Activated T-helper 17 cell treated with anti-CD3 and anti-CD28 coated beads, Interleukin-2, amount 50 U/mL, for 72 hours (primary cell): ENCODE results near the gene VCPKMT. TPM values are rescaled to one million over a fixed set of nuclear protein-coding genes. Genes with fewer than 3 reads are reported as not detected.

Source experiments
- ATAC-seq: fragments of 150-1000 bp; cut with Tn5 transposase; replicated peaks from 2 replicates; pipeline ENCODE4 v1.10.0; 2021; ENCODE audit warnings: mild to moderate bottlenecking, moderate library complexity
- H3K27ac Mint-ChIP-seq: one replicate; pipeline ENCODE4 v1.8.0; 2022; ENCODE audit warnings: mixed read lengths
- H3K27me3 Mint-ChIP-seq: one replicate; pipeline ENCODE4 v1.8.0; 2022; ENCODE audit warnings: mixed read lengths
- H3K36me3 Mint-ChIP-seq: one replicate; pipeline ENCODE4 v1.8.0; 2022; ENCODE audit warnings: low read depth, mild to moderate bottlenecking, mixed read lengths
- H3K4me1 Mint-ChIP-seq: one replicate; pipeline ENCODE4 v1.8.0; 2022; ENCODE audit warnings: mixed read lengths
- H3K4me3 Mint-ChIP-seq: one replicate; pipeline ENCODE4 v1.8.0; 2022; ENCODE audit warnings: mild to moderate bottlenecking, mixed read lengths
- H3K9me3 Mint-ChIP-seq: one replicate; pipeline ENCODE4 v1.8.0; 2022; ENCODE audit warnings: mixed read lengths
- total RNA-seq, 2 donors: library from RNA; stranded (reverse); gene quantifications; one replicate each; pipeline ENCODE4 v1.2.3, GENCODE V29; 2022

The VCPKMT gene
- total RNA-seq, 2 donors from 2014 or later = 8.2 to 11.4 TPM

DNA sequence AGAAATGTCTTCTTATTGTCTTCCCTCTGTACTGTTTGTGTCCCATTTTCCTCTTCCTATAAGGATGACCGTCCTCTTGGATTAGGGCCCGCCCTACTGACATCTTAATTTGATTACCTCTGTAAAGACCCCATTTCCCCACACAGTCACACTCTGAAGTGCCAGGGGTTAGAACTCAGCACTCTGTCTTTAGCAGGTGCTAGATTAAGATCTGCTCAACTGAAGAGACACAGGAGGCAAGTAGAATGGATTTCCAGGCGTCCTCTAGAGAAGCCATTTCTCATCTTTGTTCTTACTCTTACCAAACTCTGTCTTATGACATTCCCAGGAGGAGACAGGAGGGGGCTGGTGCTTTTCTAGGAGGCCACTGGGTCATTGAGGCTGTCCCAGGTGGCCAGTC, 50.8 kb downstream of the VCPKMT start:
- Mint-ChIP-seq H3K9me3 (no peaks in the 10 kb centered on the region), H3K36me3 (peaks cover 38% of the 10 kb centered on the region), H3K4me3 (peak overlapping the region; percentile 93), H3K27me3 (no peaks in the 10 kb centered on the region), H3K4me1 (peaks cover 51% of the 10 kb centered on the region), H3K27ac (peak overlapping the region; percentile 99)
- ATAC-seq = no peak

DNA sequence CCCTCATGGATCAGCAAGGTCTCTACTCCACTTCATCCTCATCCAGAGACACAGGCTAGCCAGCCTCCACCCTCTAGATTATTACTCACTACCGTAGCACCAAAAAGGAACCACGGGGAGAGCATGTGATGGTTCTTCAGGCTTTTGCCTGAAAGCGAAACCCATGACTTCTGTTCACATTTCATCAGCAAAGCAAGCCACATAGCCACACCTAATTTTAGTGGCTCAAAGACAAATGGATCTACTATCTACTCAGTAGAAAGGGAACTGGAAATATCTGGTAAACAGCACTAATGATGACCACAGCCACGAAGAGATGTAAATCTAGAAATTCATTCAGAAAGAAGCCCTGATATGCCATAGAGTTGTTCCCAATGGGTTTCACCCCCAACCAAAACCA, 51.4 kb downstream of the VCPKMT start:
- Mint-ChIP-seq H3K4me3 (peak overlapping the region; percentile 93), H3K27me3 (no peaks in the 10 kb centered on the region), H3K9me3 (no peaks in the 10 kb centered on the region), H3K4me1 (peaks cover 55% of the 10 kb centered on the region), H3K36me3 (peaks cover 41% of the 10 kb centered on the region), H3K27ac (peak overlapping the region; percentile 99)
- ATAC-seq = peak; percentile 71

DNA sequence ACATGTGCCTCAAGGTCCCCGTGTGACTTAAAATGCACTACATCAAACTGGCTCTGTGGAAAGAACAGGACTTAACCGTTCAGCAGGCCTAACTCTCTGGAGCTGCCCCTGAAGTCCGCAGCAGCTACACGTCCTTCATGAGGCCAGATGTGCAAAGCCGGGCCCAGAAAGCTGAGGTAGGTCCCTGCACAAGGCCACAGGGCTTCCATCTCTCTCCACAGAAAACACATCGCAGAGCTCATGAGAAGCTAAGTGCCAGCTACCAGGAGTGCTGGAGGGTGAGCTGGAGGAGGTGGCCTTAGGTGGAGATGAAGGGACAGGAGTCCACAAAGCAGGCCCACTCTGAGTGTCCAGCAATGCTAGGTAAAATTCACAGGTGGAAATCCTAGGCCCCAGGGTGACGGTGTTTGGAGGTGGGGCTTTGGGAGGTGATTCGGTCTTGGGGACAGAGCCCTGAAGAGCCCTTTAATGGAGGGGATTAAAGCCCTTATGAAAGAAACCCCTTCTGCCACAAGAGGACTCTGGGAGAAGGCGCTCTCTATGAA, 52.4 kb downstream of the VCPKMT start:
- H3K4me1 Mint-ChIP-seq = peaks cover 58% of the 10 kb centered on the region
- peaks cover 45% of the 10 kb centered on the region for H3K36me3 Mint-ChIP-seq
- H3K4me3 Mint-ChIP-seq = peak overlapping the region; percentile 93
- H3K9me3 Mint-ChIP-seq = no peaks in the 10 kb centered on the region
- H3K27me3 Mint-ChIP-seq = no peaks in the 10 kb centered on the region
- peak overlapping the region; percentile 99 for H3K27ac Mint-ChIP-seq
- no peak for ATAC-seq

DNA sequence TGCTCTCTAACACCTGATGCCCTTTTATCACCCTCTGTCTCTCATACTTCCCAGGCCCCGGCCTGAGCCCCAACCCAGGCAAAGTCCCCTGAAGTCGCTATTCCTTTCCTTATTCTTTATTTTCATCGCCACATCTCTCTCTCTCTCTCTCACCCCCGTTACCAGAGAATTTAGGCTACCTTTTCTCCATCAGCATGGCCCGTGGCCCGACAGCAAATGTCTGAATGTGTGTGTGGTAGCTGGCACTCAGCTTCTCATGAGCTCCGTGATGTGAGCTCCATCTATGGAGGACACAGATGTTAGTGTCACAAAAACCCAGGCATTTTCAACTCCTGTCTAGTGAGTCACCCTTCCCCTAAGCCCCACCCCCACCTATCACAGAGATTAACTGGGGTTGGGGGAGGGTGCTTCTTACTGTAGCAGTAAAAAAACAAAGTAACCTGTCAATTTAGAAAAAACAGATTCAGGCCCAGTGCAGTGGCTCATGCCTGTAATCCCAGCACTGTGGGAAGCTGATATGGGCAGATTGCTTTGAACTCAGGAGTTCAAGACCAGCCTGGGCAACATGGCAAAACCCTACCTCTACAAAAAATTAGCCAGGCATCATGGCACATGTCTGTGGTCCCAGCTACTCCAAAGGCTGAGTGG, 53.8 kb downstream of the VCPKMT start:
- H3K4me3 Mint-ChIP-seq = peak overlapping the region; percentile 93
- peak overlapping the region; percentile 99 for H3K27ac Mint-ChIP-seq

DNA sequence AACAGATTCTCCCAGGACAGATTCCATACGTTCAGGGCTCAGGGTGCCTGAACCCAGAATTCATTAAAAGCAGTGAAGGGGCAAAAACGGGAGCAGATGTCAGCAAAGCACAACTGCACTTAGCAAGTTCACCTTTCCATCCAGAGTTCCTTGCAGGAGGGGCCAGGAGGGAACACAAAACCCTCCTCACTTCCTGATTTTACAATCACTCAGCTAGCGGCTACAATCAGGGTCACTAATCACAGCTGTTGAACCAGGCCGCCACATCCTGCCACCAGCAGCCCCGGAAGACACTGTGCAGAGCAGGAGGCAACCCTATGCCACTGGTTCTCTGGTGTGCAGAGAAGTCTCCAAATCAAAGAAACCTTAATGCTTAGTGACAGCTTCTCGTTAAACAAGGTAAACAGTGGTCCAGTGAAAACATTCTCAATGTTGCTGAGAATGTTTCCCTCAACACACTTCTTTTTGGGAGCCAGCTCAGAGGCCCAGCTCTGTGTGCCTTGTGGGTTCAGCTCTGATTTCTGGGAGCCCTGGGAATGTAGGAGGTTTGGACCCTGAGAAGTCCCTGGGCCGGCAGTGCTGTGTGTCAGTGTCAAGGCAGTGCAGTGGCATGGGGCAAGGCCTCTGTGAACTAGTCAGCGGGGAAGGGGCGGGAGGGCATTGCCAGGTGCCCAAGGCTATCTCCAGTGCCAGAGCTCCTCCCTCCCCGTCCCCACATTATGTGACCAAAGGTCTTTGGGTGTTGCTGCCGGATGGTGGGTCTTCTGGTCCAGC, 54.5 kb downstream of the VCPKMT start:
- Mint-ChIP-seq H3K36me3 (peaks cover 35% of the 10 kb centered on the region), H3K4me1 (peaks cover 53% of the 10 kb centered on the region), H3K9me3 (no peaks in the 10 kb centered on the region), H3K27ac (peak overlapping the region; percentile 99), H3K27me3 (no peaks in the 10 kb centered on the region), H3K4me3 (peak overlapping the region; percentile 93)
- peak; percentile 47 for ATAC-seq

More for the DNA sequence above, 53.8 kb downstream of the VCPKMT start:
- Mint-ChIP-seq H3K27me3 (no peaks in the 10 kb centered on the region), H3K9me3 (no peaks in the 10 kb centered on the region), H3K36me3 (peaks cover 38% of the 10 kb centered on the region), H3K4me1 (peaks cover 55% of the 10 kb centered on the region)
- peak; percentile 66 for ATAC-seq

DNA sequence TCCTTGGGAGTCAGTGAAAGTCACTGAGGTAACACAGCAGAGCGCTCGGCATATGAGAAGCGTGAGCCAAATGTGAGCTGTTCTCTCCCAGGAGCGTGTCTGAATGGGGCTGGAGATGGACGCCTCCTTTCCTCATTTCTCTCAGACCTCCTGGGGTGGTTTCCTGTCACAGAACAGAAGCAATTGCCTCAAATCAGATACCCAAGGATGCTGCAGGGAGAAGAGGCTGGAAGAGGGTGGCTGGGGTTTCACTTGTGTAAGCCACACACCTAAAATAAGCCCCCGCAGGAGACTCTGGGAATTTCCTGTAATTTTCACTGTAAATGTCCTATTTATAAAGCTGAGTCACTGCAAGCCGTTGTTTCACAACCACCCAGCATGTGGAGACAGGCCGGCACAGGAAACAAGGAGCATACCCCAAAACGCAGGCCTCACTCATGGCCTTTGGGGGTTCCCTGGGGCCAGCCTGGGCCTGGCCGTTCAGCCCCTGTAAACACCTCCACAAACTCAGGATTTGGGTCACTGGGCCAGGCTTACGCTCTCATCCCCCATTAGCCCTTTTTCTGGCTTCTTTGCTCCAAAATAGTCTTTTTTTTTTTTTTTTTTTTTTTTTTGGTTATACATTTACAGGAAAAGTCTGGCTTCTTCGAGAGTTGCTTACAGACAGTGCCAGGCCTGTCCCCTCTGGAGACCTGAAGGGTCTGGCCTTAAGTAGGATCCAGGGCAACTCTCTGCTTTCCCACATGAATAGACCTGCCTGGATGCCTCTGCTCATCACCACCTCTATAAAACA, 55.3 kb downstream of the VCPKMT start:
- no peaks in the 10 kb centered on the region for H3K9me3 Mint-ChIP-seq
- H3K4me1 Mint-ChIP-seq = peaks cover 45% of the 10 kb centered on the region
- peaks cover 35% of the 10 kb centered on the region for H3K36me3 Mint-ChIP-seq
- peak; percentile 24 for ATAC-seq
- no peaks in the 10 kb centered on the region for H3K27me3 Mint-ChIP-seq
- H3K4me3 Mint-ChIP-seq = peak overlapping the region; percentile 93
- H3K27ac Mint-ChIP-seq = peak overlapping the region; percentile 99

DNA sequence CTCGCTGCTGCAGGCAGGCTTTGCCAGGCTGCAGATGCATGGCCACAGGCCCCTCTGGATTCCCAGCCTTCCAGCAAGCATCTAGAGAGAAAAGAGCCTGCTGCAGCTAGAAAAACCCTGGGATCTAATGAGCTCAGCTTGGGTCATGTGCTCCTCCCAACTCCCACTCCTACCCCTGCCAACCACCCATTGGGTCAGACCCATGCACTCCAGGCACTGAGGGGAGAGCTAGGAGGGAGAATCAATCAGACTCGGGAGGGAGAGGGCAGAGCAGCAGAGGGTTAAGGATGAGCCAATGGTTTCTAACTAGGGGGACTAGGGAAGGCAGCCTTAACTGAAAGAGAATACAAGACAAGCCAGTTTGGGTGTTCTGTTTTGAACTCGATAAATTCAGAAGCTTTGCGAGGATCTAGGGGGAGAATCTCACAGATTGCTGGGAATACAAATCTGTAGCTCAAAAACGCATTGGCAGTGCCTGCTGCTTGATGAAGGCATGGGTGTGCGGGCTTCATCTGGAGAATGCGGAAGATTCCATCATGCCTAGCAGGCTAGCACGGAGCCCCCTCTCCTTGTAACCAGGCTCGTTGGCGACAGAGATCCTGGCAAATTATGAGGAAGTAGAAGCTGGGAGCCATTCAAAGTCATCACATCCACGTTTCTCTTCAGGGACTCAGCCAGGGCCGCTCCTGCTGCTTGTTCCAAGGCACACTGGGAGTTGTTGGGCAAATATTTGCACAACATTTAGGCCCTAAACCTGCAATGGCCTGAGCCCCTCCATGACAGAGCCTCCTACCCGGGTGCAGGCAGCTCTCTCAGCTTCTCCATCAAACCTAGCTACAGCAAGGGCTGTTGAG, 56.4 kb downstream of the VCPKMT start:
- peak overlapping the region; percentile 93 for H3K4me3 Mint-ChIP-seq
- H3K4me1 Mint-ChIP-seq = peaks cover 38% of the 10 kb centered on the region
- H3K9me3 Mint-ChIP-seq = no peaks in the 10 kb centered on the region
- H3K27me3 Mint-ChIP-seq = no peaks in the 10 kb centered on the region
- H3K27ac Mint-ChIP-seq = peak overlapping the region; percentile 99
- ATAC-seq = no peak
- peaks cover 35% of the 10 kb centered on the region for H3K36me3 Mint-ChIP-seq

Other genes with a start within 250 kb of the VCPKMT start
- gene ARF6, start 223.5 kb downstream of the VCPKMT start, total RNA-seq = 100 to 1,000 TPM; 161 to 163 TPM
- 10 to 100 TPM; 16.4 to 37.6 TPM for gene SOS2, start 115.0 kb upstream of the VCPKMT start, total RNA-seq
- gene L2HGDH, start 195.7 kb upstream of the VCPKMT start, total RNA-seq = 10 to 100 TPM; 13.0 to 14.1 TPM
- 10 to 100 TPM; 11.8 to 13.2 TPM for gene DMAC2L, start 195.8 kb upstream of the VCPKMT start, total RNA-seq